Measurements from ENCODE around the gene CES3.

- TF ChIP-seq CTCF (conservative IDR thresholded peaks at IDR 0.05 in 1 of 2, IDR thresholded peaks at IDR 0.05 in 1 of 2; ENCODE audit: extremely low read depth in 1 of 2, insufficient read depth in 1 of 2, low read depth in 1 of 2, low read length in 2 of 2): no peak
- TF ChIP-seq EZH2 (IDR thresholded peaks at IDR 0.05; ENCODE audit: borderline replicate concordance, low read length): no peak
Measured at GRCh38 chr16:66964049-66964448, 3.0 kb downstream of the CES3 start.
